ENCODE measurements around the gene CD226.

CD226 gene

DNA sequence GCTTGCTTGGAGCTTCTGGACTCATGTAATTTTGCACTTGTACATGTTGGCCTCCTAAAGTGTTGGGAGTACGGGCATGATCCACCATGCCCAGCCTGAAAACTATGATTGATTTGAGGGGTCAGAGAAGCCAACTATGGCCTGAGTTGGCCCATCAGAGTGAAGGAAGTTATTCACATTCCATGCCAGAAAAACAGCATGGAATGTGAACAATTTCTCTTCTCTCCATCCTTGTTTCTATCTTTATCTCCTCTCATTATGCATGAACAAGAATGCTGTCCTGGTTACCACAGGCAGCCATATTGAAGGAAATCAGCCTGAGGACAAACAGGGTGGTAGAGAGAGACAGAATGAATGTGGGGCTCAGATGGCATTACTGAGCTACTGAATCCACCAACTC is 3.5 kb upstream of the CD226 start:
- POLR2A ChIA-PET: no interaction called here
- Histone ChIP-seq H3K9me3 (ENCODE audit: control insufficient read depth, insufficient read depth, low read depth, low read length) (no peaks in the 10 kb centered on the region), H3K4me1 (ENCODE audit: control insufficient read depth, insufficient read depth, low read length) (no peaks in the 10 kb centered on the region), H3K4me3 (ENCODE audit: low read depth, low read length) (no peak overlapping the region), H3K27ac (ENCODE audit: extremely low read depth, low read depth, low read length) (no peak overlapping the region), H3K36me3 (ENCODE audit: control insufficient read depth in 2 of 2, insufficient read depth in 1 of 2, low read length in 2 of 2) (no peaks in the 10 kb centered on the region)
- CTCF ChIA-PET: interaction anchor here (0.6 kb wide), 1 partner anchor 26 kb away, joined by 3 read pairs; no protein-coding TSS in a partner anchor
- TF ChIP-seq ZNF350 (tag by site-specific recombination; IDR thresholded peaks at IDR 0.05) (no peak), ZIC2 (tag by site-specific recombination; IDR thresholded peaks at IDR 0.05) (no peak), ZFP69B (tag by site-specific recombination; IDR thresholded peaks at IDR 0.05) (no peak), ZFP41 (tag by site-specific recombination; IDR thresholded peaks at IDR 0.05; ENCODE audit: borderline replicate concordance) (no peak), SETDB1 (IDR thresholded peaks at IDR 0.05; ENCODE audit: insufficient read length, low read length) (no peak), GLIS2 (tag by site-specific recombination; IDR thresholded peaks at IDR 0.05) (no peak)
- TF ChIP-seq, protein P1, sequence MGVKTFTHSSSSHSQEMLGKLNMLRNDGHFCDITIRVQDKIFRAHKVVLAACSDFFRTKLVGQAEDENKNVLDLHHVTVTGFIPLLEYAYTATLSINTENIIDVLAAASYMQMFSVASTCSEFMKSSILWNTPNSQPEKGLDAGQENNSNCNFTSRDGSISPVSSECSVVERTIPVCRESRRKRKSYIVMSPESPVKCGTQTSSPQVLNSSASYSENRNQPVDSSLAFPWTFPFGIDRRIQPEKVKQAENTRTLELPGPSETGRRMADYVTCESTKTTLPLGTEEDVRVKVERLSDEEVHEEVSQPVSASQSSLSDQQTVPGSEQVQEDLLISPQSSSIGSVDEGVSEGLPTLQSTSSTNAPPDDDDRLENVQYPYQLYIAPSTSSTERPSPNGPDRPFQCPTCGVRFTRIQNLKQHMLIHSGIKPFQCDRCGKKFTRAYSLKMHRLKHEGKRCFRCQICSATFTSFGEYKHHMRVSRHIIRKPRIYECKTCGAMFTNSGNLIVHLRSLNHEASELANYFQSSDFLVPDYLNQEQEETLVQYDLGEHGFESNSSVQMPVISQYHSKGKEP (tag by site-specific recombination; IDR thresholded peaks at IDR 0.05): no peak
- TF ChIP-seq, protein P2, sequence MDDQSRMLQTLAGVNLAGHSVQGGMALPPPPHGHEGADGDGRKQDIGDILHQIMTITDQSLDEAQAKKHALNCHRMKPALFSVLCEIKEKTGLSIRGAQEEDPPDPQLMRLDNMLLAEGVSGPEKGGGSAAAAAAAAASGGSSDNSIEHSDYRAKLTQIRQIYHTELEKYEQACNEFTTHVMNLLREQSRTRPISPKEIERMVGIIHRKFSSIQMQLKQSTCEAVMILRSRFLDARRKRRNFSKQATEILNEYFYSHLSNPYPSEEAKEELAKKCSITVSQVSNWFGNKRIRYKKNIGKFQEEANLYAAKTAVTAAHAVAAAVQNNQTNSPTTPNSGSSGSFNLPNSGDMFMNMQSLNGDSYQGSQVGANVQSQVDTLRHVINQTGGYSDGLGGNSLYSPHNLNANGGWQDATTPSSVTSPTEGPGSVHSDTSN (CRISPR knock-in tag; IDR thresholded peaks at IDR 0.05): no peak
- TF ChIP-seq, protein P3, sequence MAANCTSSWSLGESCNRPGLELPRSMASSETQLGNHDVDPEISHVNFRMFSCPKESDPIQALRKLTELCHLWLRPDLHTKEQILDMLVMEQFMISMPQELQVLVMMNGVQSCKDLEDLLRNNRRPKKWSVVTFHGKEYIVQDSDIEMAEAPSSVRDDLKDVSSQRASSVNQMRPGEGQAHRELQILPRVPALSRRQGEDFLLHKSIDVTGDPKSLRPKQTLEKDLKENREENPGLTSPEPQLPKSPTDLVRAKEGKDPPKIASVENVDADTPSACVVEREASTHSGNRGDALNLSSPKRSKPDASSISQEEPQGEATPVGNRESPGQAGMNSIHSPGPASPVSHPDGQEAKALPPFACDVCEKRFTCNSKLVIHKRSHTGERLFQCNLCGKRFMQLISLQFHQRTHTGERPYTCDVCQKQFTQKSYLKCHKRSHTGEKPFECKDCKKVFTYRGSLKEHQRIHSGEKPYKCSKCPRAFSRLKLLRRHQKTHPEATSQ (tag by site-specific recombination; IDR thresholded peaks at IDR 0.05): no peak

DNA sequence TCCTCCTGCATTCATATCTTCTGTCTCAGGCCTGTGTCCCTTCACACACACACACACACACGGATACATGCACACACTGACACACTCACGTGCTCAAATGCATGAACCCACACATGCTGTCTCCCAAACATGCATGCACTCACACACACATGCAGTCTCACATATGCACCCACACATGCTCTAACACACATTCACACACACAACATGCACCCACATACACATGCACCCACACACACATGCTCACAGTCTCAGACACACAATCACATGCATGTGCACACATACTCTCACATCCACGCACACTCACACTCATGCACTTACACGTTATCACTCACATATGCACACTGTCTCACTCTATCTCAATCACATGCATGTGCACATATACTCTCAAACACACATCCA is 1.9 kb upstream of the CD226 start:
- H3K27ac ChIP-seq (ENCODE audit: extremely low read depth, low read depth, low read length): no peak overlapping the region
- ChIA-PET POLR2A (no interaction called here), CTCF (interaction anchor here (0.6 kb wide), 1 partner anchor 12 kb away, joined by 4 read pairs; no protein-coding TSS in a partner anchor)
- no peaks in the 10 kb centered on the region for H3K9me3 ChIP-seq (ENCODE audit: control insufficient read depth, insufficient read depth, low read depth, low read length)
- TF ChIP-seq ZNF530 (tag by site-specific recombination; IDR thresholded peaks at IDR 0.05; ENCODE audit: low read depth): no peak
- TF ChIP-seq, protein P4, sequence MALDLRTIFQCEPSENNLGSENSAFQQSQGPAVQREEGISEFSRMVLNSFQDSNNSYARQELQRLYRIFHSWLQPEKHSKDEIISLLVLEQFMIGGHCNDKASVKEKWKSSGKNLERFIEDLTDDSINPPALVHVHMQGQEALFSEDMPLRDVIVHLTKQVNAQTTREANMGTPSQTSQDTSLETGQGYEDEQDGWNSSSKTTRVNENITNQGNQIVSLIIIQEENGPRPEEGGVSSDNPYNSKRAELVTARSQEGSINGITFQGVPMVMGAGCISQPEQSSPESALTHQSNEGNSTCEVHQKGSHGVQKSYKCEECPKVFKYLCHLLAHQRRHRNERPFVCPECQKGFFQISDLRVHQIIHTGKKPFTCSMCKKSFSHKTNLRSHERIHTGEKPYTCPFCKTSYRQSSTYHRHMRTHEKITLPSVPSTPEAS (tag by site-specific recombination; IDR thresholded peaks at IDR 0.05): peak; percentile 56
- no peak overlapping the region for H3K4me3 ChIP-seq (ENCODE audit: low read depth, low read length)
- no peaks in the 10 kb centered on the region for H3K4me1 ChIP-seq (ENCODE audit: control insufficient read depth, insufficient read depth, low read length)
- H3K36me3 ChIP-seq (ENCODE audit: control insufficient read depth in 2 of 2, insufficient read depth in 1 of 2, low read length in 2 of 2): no peaks in the 10 kb centered on the region

DNA sequence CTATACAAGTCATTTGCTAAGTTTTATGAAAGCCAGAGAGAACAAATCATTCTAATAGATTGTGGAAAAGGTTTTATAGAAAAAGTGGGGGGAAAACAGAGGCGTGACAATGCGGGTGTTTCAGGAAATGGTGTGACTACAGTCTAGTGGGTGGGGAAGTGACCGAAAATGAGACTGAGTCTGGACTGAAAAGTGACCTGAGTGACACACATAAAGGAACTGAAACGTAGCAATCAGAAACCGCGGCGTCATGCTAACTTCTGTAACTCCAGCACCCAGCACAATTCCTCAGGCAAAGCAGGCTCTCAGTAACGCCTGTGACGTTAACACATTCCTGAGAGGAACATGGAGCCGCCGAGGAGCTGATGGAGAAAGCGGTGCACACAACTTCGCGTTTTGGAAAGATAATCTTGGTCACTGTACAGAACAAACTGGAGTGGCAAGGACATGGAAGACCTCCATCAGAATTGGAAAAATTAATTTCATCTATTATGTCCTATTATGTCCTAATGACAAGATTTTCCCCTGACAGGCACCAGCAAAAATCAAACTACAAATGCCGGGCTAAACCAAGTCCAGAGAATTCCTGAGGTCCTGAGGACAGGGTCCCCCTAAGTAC is 1.4 kb upstream of the CD226 start:
- Histone ChIP-seq H3K4me3 (ENCODE audit: low read depth, low read length) (no peak overlapping the region), H3K4me1 (ENCODE audit: control insufficient read depth, insufficient read depth, low read length) (no peaks in the 10 kb centered on the region), H3K36me3 (ENCODE audit: control insufficient read depth in 2 of 2, insufficient read depth in 1 of 2, low read length in 2 of 2) (no peaks in the 10 kb centered on the region), H3K9me3 (ENCODE audit: control insufficient read depth, insufficient read depth, low read depth, low read length) (no peaks in the 10 kb centered on the region), H3K27ac (ENCODE audit: extremely low read depth, low read depth, low read length) (no peak overlapping the region)
- POLR2A ChIA-PET: no interaction called here
- CTCF ChIA-PET: interaction anchor here (0.6 kb wide), 1 partner anchor 13 kb away, joined by 4 read pairs; no protein-coding TSS in a partner anchor
- TF ChIP-seq ZNF585B (tag by site-specific recombination; IDR thresholded peaks at IDR 0.05): no peak
- no peak for TF ChIP-seq ZBTB17 (tag by site-specific recombination; IDR thresholded peaks at IDR 0.05)
- no peak for TF ChIP-seq ZNF426 (tag by site-specific recombination; IDR thresholded peaks at IDR 0.05)
- TF ChIP-seq ZNF140 (tag by site-specific recombination; IDR thresholded peaks at IDR 0.05): no peak
- TF ChIP-seq, protein P5, sequence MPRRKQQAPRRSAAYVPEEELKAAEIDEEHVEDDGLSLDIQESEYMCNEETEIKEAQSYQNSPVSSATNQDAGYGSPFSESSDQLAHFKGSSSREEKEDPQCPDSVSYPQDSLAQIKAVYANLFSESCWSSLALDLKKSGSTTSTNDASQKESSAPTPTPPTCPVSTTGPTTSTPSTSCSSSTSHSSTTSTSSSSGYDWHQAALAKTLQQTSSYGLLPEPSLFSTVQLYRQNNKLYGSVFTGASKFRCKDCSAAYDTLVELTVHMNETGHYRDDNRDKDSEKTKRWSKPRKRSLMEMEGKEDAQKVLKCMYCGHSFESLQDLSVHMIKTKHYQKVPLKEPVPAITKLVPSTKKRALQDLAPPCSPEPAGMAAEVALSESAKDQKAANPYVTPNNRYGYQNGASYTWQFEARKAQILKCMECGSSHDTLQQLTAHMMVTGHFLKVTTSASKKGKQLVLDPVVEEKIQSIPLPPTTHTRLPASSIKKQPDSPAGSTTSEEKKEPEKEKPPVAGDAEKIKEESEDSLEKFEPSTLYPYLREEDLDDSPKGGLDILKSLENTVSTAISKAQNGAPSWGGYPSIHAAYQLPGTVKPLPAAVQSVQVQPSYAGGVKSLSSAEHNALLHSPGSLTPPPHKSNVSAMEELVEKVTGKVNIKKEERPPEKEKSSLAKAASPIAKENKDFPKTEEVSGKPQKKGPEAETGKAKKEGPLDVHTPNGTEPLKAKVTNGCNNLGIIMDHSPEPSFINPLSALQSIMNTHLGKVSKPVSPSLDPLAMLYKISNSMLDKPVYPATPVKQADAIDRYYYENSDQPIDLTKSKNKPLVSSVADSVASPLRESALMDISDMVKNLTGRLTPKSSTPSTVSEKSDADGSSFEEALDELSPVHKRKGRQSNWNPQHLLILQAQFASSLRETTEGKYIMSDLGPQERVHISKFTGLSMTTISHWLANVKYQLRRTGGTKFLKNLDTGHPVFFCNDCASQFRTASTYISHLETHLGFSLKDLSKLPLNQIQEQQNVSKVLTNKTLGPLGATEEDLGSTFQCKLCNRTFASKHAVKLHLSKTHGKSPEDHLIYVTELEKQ (tag by site-specific recombination; IDR thresholded peaks at IDR 0.05; ENCODE audit: borderline replicate concordance): no peak
- no peak for TF ChIP-seq ZNF747 (tag by site-specific recombination; IDR thresholded peaks at IDR 0.05)
- TF ChIP-seq ZNF302 (tag by site-specific recombination; IDR thresholded peaks at IDR 0.05; ENCODE audit: low read depth): no peak
- TF ChIP-seq ZNF555 (tag by site-specific recombination; conservative IDR thresholded peaks at IDR 0.05): no peak
- no peak for TF ChIP-seq BCL11A (tag by site-specific recombination; IDR thresholded peaks at IDR 0.05; ENCODE audit: low read depth)
- TF ChIP-seq ZBTB1 (tag by site-specific recombination; IDR thresholded peaks at IDR 0.05): no peak
- TF ChIP-seq ZNF248 (tag by site-specific recombination; IDR thresholded peaks at IDR 0.05): no peak
- TF ChIP-seq KLF1 (tag by site-specific recombination; IDR thresholded peaks at IDR 0.05): no peak

Measured in HEK293 (cell line).